Measurements from ENCODE around the gene LHX8.
"Not testable (repeated sequence)": the region's sequence is repeated elsewhere in the genome, so short reads cannot be mapped to it uniquely, and the experiment has no call there.

Gene LHX8

GRCh38 chr1:75133750-75134646, at the start of gene LHX8:
LHX8 (plus strand) TSS chr1:75134388; CDS start chr1:75136615, 2,227 bp downstream.
- peaks cover 4% of the 10 kb centered on the region for H3K36me3 Mint-ChIP-seq (ENCODE audit: low read depth)
- ATAC-seq (no peak), DNase-seq (no peak)
- H3K4me3 Mint-ChIP-seq, result peak within 1 kb of the TSS; percentile 74
- peaks cover 12% of the 10 kb centered on the region for H3K4me1 Mint-ChIP-seq
- H3K27me3 Mint-ChIP-seq, result peaks cover 86% of the 10 kb centered on the region
- no peaks in the 10 kb centered on the region for H3K9me3 Mint-ChIP-seq
- H3K27ac Mint-ChIP-seq, result no peak within 1 kb of the TSS

GRCh38 chr1:75085931-75086330, 48.3 kb upstream of the LHX8 start:
- no peaks in the 10 kb centered on the region for H3K36me3 Mint-ChIP-seq (ENCODE audit: low read depth)
- H3K27me3 Mint-ChIP-seq, result no peaks in the 10 kb centered on the region
- DNase-seq, result no peak
- no peak for ATAC-seq
- no peaks in the 10 kb centered on the region for H3K4me1 Mint-ChIP-seq
- H3K9me3 Mint-ChIP-seq, result peaks cover 4% of the 10 kb centered on the region
- no peak overlapping the region for H3K27ac Mint-ChIP-seq
- no peak overlapping the region for H3K4me3 Mint-ChIP-seq

- no peaks in the 10 kb centered on the region for H3K36me3 Mint-ChIP-seq (ENCODE audit: low read depth)
- H3K4me1 Mint-ChIP-seq, result no peaks in the 10 kb centered on the region
- H3K27ac Mint-ChIP-seq, result no peak overlapping the region
- peaks cover 4% of the 10 kb centered on the region for H3K9me3 Mint-ChIP-seq
- no peak for DNase-seq
- H3K4me3 Mint-ChIP-seq, result no peak overlapping the region
- H3K27me3 Mint-ChIP-seq, result no peaks in the 10 kb centered on the region
- no peak for ATAC-seq
These were observed 46.9 kb upstream of the LHX8 start for GRCh38 chr1:75087278-75087677.

GRCh38 chr1:75092141-75092540, 42.0 kb upstream of the LHX8 start:
- no peaks in the 10 kb centered on the region for H3K9me3 Mint-ChIP-seq
- H3K4me3 Mint-ChIP-seq, result no peak overlapping the region
- H3K27ac Mint-ChIP-seq, result no peak overlapping the region
- no peak for ATAC-seq
- H3K4me1 Mint-ChIP-seq, result no peaks in the 10 kb centered on the region
- no peaks in the 10 kb centered on the region for H3K27me3 Mint-ChIP-seq
- no peaks in the 10 kb centered on the region for H3K36me3 Mint-ChIP-seq (ENCODE audit: low read depth)
- DNase-seq, result no peak

- Mint-ChIP-seq H3K4me1 (no peaks in the 10 kb centered on the region), H3K4me3 (no peak overlapping the region), H3K9me3 (no peaks in the 10 kb centered on the region), H3K36me3 (ENCODE audit: low read depth) (no peaks in the 10 kb centered on the region), H3K27ac (no peak overlapping the region), H3K27me3 (no peaks in the 10 kb centered on the region)
- DNase-seq (no peak), ATAC-seq (no peak)
These were observed 36.5 kb upstream of the LHX8 start for GRCh38 chr1:75097654-75098053.

GRCh38 chr1:75099581-75099980, 34.6 kb upstream of the LHX8 start:
- Mint-ChIP-seq H3K4me1 (no peaks in the 10 kb centered on the region), H3K9me3 (no peaks in the 10 kb centered on the region), H3K27me3 (no peaks in the 10 kb centered on the region), H3K4me3 (no peak overlapping the region), H3K27ac (no peak overlapping the region), H3K36me3 (ENCODE audit: low read depth) (no peaks in the 10 kb centered on the region)
- ATAC-seq (no peak), DNase-seq (no peak)

GRCh38 chr1:75100481-75101092, 33.6 kb upstream of the LHX8 start:
- Mint-ChIP-seq H3K27me3 (no peaks in the 10 kb centered on the region), H3K4me1 (no peaks in the 10 kb centered on the region), H3K27ac (no peak overlapping the region), H3K36me3 (ENCODE audit: low read depth) (no peaks in the 10 kb centered on the region), H3K9me3 (no peaks in the 10 kb centered on the region), H3K4me3 (no peak overlapping the region)
- ATAC-seq (no peak), DNase-seq (no peak)

- not testable (repeated sequence) for H3K4me3 Mint-ChIP-seq; H3K36me3 Mint-ChIP-seq (ENCODE audit: low read depth); ATAC-seq; DNase-seq; H3K4me1 Mint-ChIP-seq; H3K9me3 Mint-ChIP-seq; H3K27me3 Mint-ChIP-seq; H3K27ac Mint-ChIP-seq
These were observed 21.7 kb upstream of the LHX8 start for GRCh38 chr1:75112362-75112951.

- H3K36me3 Mint-ChIP-seq (ENCODE audit: low read depth), result no peaks in the 10 kb centered on the region
- H3K27ac Mint-ChIP-seq, result no peak overlapping the region
- DNase-seq (no peak), ATAC-seq (no peak)
- H3K4me3 Mint-ChIP-seq, result no peak overlapping the region
- H3K27me3 Mint-ChIP-seq, result no peaks in the 10 kb centered on the region
- H3K9me3 Mint-ChIP-seq, result peaks cover 3% of the 10 kb centered on the region
- no peaks in the 10 kb centered on the region for H3K4me1 Mint-ChIP-seq
These were observed 18.5 kb upstream of the LHX8 start for GRCh38 chr1:75115654-75116053.

- H3K9me3 Mint-ChIP-seq, result no peaks in the 10 kb centered on the region
- ATAC-seq, result no peak
- no peak overlapping the region for H3K27ac Mint-ChIP-seq
- DNase-seq, result no peak
- H3K4me1 Mint-ChIP-seq, result no peaks in the 10 kb centered on the region
- no peaks in the 10 kb centered on the region for H3K36me3 Mint-ChIP-seq (ENCODE audit: low read depth)
- H3K4me3 Mint-ChIP-seq, result no peak overlapping the region
- H3K27me3 Mint-ChIP-seq, result peaks cover 37% of the 10 kb centered on the region
These were observed 10.4 kb upstream of the LHX8 start for GRCh38 chr1:75123756-75124155.

GRCh38 chr1:75124510-75124909, 9.7 kb upstream of the LHX8 start:
- no peak overlapping the region for H3K4me3 Mint-ChIP-seq
- H3K36me3 Mint-ChIP-seq (ENCODE audit: low read depth), result no peaks in the 10 kb centered on the region

GRCh38 chr1:75125161-75125726, 8.9 kb upstream of the LHX8 start:
- DNase-seq, result no peak
- Mint-ChIP-seq H3K36me3 (ENCODE audit: low read depth) (no peaks in the 10 kb centered on the region), H3K27me3 (peaks cover 49% of the 10 kb centered on the region), H3K9me3 (no peaks in the 10 kb centered on the region), H3K4me1 (no peaks in the 10 kb centered on the region), H3K27ac (no peak overlapping the region), H3K4me3 (no peak overlapping the region)
- ATAC-seq, result no peak

More at GRCh38 chr1:75124510-75124909, 9.7 kb upstream of the LHX8 start:
- DNase-seq (no peak), ATAC-seq (no peak)
- H3K4me1 Mint-ChIP-seq, result no peaks in the 10 kb centered on the region
- H3K27ac Mint-ChIP-seq, result no peak overlapping the region
- H3K9me3 Mint-ChIP-seq, result no peaks in the 10 kb centered on the region
- peaks cover 43% of the 10 kb centered on the region for H3K27me3 Mint-ChIP-seq

GRCh38 chr1:75126611-75127101, 7.5 kb upstream of the LHX8 start:
- peaks cover 2% of the 10 kb centered on the region for H3K36me3 Mint-ChIP-seq (ENCODE audit: low read depth)
- H3K9me3 Mint-ChIP-seq, result no peaks in the 10 kb centered on the region
- H3K4me1 Mint-ChIP-seq, result no peaks in the 10 kb centered on the region
- ATAC-seq (no peak), DNase-seq (no peak)
- no peak overlapping the region for H3K27ac Mint-ChIP-seq
- H3K4me3 Mint-ChIP-seq, result no peak overlapping the region
- H3K27me3 Mint-ChIP-seq, result peaks cover 63% of the 10 kb centered on the region

GRCh38 chr1:75127916-75128717, 6.1 kb upstream of the LHX8 start:
- peaks cover 78% of the 10 kb centered on the region for H3K27me3 Mint-ChIP-seq
- no peaks in the 10 kb centered on the region for H3K9me3 Mint-ChIP-seq
- ATAC-seq, result no peak
- peaks cover 4% of the 10 kb centered on the region for H3K36me3 Mint-ChIP-seq (ENCODE audit: low read depth)
- H3K27ac Mint-ChIP-seq, result no peak overlapping the region
- DNase-seq, result no peak
- no peak overlapping the region for H3K4me3 Mint-ChIP-seq
- H3K4me1 Mint-ChIP-seq, result no peaks in the 10 kb centered on the region
